Fibroblast of lung (primary cell): ENCODE measurements around the gene NTRK3.

ENCODE experiments used
- CTCF ChIP-seq, 2 donors: IDR thresholded peaks in 1 of 2; conservative IDR thresholded peaks in 1 of 2; 1 replicate in 1 of 2; 2 replicates in 1 of 2; pipeline ENCODE4 v1.5.1; 2011 to 2012; ENCODE audit warnings: low read length in 2 of 2, control low read depth in 1 of 2, inconsistent platforms in 1 of 2, low read depth in 1 of 2, mild to moderate bottlenecking in 1 of 2
- EZH2 ChIP-seq: IDR thresholded peaks from 2 replicates; pipeline ENCODE4 v1.5.1; 2012; ENCODE audit warnings: low read length, control low read depth, mild to moderate bottlenecking; ENCODE audit errors: missing control alignments

- TF ChIP-seq CTCF (conservative IDR thresholded peaks at IDR 0.05 in 1 of 2, IDR thresholded peaks at IDR 0.05 in 1 of 2; ENCODE audit: low read depth in 1 of 2, low read length in 2 of 2): no peak
- TF ChIP-seq EZH2: no peak
Measured at GRCh38 chr15:87971076-87971475, 285.5 kb downstream of the NTRK3 start.
